Superior temporal gyrus (tissue), 1 donor: ENCODE measurements around the gene PRKAR1A.
A peak's percentile ranks its signal among the peaks of the same experiment; 100 is the strongest.

ENCODE experiments used
- DNase-seq: peaks from one replicate; pipeline ENCODE4 v3.0.0-alpha.2; 2016; ENCODE audit errors: extremely low spot score

PRKAR1A gene

DNA sequence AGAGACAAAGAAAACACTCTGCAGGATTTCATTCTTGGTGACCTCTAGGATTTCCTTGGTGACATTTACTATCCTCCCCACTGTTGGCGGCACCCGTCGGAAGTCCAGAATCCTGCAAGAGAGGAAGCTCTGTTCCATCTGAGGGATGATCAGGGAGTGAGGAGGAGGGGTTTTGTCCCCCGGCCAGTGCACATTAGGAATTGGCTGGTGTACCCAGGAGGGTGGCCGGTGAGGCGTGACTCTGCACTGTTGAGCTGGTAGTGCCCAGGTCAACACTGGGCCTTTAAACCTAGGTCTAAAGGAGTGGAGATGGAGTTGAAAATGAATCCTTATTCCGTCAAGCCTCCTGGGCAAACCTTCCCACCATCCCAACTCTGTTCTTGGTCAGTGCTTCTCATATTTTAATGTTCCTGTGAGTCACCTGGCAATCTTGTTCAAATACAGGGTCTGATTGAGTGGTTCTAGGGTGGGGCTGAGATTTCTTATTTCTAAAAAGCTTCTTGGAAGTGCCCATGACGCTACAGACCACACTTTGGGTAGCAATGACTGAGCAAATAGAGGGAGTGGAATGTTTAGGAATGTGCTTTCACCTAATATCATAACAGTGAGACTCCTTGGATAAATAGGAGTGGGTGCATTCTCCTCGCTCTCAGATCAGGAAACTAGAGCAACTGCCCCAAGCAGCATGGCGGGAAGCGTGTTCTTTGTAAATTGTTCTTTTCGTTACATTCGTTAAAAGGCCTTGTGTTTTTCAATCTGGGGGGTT lies 30.7 kb downstream of the PRKAR1A start:
- DNase-seq, result no peak

DNA sequence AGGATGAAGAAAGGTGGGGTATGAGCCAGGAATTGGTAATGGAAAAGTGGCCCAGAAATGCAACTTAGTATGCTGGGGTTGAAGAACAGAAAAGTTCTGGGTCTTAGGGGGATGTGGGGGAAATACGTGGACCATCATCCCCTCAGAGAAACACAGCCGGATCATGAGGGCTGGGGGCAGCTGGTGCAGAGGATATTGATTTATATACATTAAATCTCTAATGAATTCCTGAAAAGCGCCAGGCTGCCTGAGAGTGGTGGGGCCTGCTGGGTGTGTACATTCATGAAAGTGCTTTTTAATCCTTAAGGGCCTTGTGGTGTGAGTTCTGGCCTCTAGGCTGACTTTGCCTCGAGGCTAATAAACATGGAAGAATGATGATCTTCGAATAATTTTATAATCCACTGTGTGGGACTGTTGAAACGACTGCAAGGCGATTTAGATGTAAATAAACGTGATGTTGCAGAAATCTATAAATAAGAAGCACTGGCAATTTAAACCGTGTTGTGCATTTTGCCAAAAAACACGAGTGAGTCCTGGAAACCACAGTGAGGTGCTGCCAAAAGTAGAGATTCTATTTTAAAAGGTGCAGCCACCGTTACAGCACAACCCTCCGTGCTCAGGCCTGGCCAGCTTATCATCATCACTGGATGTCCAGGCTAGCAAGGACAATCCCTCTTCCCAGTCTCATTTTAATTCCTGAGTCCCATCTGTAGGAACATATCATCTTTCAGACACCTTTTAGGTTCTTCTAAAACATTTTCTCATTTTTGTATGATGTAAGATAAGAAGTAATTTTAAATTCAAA lies 32.1 kb downstream of the PRKAR1A start:
- no peak for DNase-seq

DNA sequence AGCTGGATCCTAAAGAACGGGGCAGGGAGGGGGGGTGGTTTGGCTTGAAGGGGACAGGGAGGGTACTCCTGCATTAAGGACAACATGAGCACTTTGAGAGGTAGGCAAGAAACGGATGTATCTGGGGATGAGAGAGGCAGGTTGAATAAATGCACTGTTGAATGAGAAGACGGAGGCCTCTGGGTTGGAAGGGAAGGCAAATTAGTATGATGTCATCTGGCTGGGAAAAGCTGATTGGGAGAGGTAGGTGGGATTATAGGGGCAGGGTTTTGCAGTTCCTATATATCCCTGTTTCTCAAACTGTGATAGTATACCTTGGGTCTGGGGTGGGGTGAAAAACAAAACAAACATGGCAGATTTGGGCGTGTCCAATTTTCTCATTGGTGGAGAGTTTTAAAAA lies 44.3 kb downstream of the PRKAR1A start:
- no peak for DNase-seq

DNA sequence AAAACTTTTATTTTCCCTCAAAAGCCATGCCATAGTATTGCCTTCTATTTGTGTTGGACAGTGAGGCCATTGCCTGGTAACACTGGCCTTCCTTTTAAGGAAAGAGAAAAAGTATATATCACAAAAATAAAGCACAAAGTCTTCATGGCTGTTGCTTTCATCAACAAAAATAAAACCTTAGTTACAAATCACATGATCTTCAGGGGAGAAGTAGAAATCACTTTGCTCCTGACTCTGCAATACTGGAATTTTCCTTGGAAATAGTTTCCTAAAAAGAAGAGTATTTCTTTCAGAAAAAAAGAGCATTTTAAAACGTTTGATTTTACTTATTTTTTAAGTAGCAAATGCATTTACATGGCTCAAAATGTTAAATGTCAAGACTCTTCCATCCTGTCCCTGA lies 47.1 kb downstream of the PRKAR1A start:
- no peak for DNase-seq

DNA sequence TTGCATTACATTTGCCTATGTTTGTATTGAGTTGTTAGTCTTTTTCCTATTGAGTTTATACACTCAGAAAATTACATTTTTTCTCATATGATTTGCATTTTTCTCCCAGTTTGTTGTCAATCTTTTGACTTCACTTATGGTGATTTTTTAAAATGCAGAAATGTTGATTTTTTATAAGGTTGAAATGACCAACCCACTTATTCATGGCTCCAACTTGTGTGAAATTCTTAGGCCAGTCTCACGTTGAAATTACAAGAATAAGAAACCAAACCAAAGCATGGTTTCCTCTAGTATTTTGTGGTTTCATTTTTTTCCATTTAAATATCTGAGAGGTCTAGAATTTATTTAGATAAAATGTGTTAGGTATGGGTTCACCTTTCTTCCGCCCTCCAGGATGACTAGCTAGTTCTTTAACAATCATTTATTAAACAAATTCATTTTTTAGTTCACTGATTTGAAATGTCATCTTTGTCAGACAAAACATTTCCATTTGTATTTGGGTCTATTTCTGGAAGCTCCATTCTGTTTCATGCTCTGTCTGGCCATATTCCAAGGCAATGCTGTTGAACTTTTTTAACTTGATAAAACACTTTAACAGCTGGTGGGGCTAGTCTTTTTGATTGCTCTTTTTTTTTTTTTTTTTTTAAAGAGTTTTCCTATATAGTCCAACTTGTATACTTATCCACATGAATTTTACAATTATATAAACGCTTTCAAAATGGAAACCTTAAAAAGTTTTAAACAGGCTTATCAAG lies 48.9 kb downstream of the PRKAR1A start:
- DNase-seq, result no peak

DNA sequence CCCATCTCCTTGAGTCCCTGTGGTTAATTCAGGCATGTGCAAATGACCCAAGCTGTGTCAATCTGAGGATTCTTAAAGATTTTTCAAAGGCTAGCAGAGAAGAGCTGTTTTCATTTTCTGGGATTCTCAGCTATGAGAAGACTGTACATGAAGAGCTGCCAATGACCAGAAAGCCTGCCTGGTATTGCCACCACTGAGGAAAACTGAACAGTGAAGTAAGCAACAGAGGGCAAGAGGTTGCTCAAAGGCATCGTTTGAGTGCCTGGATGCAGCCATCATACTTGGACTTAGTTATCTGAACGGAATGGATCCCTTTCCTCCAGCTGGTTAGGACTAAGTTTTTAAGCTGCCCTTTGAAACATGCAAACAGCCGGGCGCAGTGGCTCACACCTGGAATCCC lies 50.5 kb downstream of the PRKAR1A start:
- no peak for DNase-seq

DNA sequence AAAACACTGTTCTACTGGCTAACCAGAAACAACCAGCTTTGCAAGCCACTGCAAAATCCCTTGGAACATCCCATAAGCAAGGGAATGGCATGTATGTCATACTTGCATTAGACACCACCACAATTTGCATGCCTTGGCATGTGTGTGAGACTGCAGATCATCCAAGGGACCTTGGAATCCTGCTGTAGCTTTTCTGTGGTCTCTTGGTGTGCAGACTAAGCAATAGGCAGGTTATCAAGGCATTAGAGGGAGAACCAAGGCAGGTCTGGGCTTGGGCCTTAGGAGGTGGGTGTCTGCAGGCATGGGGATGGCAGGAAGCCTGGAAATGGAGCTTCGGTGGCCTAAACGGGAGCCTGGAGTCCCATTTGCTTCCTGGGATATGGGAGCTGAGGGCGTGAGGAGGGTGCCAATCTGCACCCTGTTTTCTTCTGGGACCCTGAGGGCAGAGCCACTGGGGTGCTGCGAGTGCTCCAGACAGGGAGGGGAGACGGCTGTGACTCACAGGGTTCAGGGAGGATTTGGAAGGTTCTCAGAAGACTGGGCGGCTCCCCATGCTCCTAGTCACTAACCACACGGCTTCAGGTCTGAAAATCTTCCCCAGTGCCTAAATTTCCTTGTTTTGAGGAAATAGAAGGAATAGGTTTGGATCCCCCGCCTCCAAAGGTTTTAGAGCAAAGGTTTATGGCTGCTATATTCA lies 52.3 kb downstream of the PRKAR1A start:
- DNase-seq, result no peak

DNA sequence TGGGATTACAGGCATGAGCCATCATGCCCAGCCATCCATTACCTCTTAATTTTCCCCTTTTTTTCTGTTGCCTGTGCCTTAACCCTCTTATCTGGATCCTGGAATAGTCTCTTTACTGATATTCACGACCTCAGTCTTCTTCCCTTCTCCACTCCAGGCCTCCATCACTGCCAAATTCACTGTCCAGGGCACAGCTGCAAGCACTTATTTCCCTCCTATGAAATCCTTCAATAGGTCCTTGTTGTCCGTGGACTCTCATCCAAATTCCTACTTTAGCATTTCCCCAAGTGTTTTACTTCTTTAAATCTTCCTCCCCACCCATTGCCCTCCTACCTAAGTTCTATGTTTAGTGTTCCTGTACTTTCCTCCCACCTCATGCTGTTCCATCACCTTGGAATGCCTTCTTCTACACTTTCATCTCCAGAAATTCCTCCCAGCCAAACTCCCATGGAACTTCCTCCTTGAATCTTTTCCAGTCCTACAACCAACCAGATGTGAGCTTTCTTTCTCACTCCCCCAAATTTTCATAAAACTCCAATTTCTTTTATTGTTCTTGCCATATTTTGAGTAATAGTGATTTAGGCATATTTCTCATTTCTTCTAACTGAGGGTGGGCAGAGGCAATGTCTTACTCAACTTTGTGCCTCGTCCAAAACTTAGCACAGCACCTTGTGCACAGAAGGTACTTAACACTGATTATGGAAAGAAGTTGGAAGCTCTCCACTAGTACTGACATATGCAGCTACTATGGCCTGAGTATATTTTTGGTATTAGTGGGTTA lies 53.6 kb downstream of the PRKAR1A start:
- peak; percentile 28 for DNase-seq

DNA sequence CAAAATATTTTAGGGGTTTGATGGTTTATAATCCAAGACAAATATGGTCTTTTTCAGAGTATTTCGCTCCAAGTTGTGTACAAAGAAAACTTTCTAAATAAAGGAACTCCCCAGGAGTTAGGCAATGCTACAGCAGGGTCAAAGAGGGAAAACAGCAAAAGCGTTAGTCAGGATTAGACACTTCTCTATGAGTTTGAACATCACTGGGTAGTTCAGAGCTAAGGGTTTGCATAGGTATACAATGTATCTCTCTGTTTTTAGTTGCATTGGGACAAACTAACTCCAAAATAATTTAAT lies 54.2 kb downstream of the PRKAR1A start:
- DNase-seq, result no peak

DNA sequence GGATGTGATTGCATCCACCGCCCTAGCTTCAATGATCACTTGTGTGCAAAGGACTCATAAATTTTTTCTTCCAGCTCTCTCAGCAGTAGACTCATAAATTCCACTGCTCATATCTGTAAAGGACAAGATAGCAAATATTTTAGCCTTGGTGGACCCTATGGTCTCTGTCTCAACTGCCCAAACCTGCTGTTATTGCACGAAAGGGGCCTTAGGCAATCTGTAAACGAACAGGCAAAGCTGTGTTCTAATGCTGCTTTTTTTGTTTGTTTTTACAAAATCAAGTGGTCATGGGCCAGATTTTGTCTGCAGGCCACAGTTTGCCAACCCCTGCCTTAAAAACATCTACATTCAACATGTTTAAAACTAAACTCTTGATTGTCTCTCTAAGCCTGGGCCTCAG lies 54.8 kb downstream of the PRKAR1A start:
- DNase-seq, result no peak

DNA sequence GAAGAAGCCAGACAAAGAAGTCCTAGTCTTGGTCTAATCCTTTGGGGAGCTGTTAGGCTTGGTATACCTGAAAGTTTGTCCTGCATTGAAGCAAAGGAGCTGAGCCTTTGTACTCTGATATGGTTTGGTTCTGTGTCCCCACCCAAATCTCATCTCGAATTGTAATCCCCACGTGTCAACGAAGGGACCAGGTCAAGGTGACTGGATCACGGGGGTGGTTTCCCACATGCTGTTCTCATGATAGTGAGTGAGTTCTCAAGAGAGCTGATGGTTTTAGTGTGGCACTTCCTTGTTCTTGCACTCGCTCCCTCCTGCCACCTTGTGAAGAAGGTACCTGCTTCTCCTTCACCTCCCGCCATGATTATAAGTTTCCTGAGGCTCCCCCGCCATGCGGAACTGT lies 55.4 kb downstream of the PRKAR1A start:
- DNase-seq, result no peak

DNA sequence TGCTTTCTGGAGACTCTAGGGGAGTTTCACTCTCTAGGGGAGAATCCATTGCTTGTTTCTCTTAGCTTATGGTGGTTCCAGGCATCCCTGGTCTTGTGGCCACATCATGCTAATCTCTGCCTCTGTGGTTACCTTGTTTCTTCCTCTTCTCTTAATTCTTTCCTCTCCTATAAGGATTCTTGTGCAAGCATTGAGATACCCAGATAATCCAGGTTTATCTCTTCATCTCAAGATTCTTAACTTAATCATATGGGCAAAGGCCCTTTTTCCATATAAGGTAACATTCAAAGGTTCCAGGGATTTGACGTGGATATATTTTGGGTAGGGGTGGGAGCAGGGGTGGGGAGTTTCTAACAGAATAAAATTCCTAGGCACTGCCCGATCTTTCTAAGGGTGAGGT lies 56.4 kb downstream of the PRKAR1A start:
- DNase-seq, result no peak

DNA sequence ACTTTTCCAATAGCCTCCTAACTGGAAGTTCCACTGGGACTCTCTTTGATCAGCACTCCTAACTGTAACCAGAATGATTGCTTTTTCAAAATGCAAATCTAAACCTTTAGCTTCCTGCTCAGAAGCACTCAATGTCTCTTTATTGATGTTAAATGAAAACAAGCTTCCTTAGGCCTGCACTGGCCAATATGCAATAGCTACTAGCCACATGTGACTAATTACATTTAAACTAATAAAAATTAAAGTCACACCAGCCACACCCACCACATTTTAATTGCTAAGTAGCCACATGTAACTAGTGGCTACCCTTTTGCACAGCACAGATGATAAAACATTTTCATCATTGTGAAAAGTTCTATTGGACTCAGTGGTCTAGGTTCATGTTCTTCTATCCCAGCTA lies 57.1 kb downstream of the PRKAR1A start:
- no peak for DNase-seq

DNA sequence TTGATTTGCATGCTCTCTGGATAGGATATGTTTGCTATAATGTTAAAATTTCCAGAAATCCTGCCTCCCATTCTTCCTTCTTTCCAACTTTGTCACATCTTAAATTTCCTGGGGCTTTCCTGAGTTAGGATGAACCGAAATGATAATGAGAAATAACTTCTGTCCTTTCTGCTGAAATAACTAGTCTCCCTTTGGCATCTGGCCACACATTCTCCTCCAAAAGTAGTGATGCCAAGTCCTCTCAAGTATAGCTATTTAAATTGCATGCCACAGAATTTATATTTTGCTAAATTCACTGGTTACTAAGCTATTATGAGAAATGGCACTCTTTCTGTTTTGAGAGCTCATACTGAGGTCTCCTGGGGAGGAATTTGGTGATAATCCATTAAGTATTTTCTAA lies 58.3 kb downstream of the PRKAR1A start:
- DNase-seq, result peak; percentile 31

DNA sequence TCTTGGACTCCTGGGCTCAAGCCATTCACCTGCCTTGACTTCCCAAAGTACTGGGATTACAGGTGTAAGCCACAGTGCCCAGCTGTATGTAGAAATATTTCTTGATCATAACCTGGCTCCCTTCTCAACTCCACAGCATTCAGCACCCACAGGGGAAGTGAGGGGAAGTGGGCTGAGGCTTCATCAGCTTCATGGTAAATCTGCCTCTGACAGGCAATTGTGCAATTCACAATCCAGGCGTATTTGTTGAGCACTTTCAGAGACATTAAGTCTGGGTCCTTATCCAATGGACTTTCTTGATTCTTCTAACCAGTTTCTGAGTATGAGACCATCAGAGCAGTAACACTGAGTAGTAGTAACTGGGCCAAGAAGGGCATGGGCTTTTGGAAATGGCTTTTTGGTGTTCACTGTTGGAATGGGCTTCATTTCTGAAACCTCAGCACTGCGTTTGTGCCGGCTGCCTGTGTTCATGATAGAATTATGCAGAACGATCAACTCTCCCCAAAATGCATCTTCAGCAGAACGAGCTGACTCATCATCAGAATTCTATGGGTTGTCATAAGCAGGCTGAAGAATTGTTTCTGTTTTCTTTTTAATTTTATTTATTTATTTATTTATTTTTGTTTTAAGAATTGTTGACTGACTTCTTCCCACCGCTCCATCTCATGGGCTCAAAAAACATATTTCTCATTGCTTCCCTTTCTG lies 60.1 kb downstream of the PRKAR1A start:
- no peak for DNase-seq

DNA sequence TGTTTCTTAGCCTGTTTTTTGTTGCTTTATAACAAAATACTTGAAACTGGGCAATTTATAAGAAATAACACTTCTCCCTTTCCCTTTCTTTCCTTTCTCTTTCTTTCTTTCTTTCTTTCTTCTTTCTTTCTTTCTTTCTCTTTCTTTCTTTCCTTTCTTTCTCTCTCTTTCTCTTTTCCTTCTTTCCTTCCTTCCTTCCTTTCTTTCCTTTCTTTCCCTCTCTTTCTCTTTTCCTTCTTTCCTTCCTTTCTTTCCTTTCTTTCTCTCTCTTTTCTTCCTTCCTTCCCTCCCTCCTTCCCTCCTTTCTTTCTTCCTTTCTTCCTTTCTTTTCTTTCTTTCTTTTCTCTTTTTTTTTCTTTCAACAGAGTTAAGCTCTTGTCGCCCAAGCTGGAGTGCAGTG lies 61.1 kb downstream of the PRKAR1A start:
- DNase-seq, result no peak

DNA sequence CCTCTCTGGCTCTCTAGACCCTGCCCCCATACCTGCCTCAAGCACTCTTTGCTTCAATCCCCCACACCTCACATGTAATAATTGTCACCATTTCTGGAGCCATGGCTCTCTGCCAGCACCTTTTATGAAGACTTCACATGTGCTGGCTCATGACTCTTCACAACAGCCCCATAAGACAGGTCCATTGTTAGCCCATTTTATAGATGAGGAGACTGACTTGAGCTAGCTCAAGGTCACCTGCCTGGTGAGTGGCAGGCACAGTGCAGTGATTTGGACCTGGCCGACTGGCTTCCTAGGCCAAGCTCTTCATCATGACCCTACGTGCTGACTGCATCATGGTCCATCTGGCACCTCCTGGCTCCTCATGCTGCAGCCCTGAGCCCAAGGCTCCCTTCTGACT lies 63.9 kb downstream of the PRKAR1A start:
- no peak for DNase-seq

DNA sequence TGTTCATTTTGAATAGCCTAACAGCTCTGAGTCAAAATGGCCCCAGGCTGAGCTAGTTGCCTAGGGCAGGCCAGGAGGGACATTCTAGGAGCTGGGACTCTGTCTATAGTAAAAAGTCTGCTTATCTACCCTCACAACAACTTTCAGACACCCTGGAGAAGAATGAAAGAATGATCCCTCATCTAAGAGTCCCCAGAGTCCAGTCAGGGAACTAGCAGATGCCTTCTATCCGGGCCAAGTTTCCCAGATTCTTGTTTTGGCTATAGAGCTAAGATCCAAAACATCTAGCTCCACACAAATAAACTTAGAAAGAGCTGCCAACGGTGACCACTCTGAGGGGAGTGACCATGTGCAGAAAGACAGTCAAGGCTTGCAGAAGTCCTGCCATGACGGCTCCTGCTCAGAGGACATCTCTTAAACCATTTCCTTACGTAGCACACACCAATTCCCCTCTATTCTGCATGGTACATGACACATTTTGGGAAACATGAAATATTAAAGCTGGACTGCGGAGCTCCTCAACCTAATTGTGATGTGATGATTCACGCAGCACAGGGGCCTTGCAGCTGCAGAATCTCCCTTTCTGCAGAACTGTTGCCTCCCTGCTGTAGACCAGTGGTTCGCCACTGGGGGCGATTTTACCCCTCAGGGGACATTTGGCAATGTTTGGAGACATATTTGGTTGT lies 64.7 kb downstream of the PRKAR1A start:
- DNase-seq, result no peak

DNA sequence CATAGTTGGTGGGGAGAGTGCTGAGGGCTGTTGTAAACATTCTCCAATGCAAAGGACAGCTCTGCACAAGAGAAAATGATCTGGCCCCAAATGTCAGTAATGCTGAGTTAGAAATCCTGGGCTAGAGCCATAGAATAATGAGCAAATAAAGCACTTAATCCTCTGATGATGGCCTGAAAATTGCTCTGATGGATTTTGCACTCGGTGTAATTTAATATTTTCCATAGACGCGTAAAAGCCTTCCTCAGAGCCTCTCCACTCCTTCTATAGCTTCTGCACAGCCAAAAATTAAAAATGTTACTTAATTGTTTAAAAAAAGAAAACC lies 65.2 kb downstream of the PRKAR1A start:
- DNase-seq, result no peak

DNA sequence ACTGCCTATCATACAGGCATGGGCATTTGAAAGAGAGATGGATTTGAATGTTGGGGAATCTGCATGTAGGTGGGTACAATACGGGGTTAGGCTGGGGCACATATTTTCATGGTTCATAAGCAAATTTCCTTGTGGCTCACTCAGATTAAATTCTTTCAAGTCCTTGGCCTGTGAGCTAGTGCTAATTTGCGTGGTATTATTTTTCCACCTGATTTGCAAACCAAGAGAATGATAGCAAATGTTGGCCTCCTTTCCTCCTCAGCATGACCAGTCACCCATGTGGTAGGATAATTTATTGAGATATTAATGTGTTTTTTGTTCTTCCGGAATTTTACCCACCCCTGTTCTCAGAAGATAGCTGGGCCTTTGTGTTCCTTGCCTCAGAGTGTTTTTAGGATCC lies 66.0 kb downstream of the PRKAR1A start:
- no peak for DNase-seq
